NCI-H2196 (cell line): Measurements from ENCODE around the gene NUDT12.
A peak's percentile ranks its signal among the peaks of the same experiment; 100 is the strongest.

ENCODE experiments used
- DNase-seq: peaks from one replicate; lab custom pipeline; 2025; ENCODE audit not compliant: unreplicated experiment; lab: John Stamatoyannopoulos, UW

The NUDT12 gene

DNA sequence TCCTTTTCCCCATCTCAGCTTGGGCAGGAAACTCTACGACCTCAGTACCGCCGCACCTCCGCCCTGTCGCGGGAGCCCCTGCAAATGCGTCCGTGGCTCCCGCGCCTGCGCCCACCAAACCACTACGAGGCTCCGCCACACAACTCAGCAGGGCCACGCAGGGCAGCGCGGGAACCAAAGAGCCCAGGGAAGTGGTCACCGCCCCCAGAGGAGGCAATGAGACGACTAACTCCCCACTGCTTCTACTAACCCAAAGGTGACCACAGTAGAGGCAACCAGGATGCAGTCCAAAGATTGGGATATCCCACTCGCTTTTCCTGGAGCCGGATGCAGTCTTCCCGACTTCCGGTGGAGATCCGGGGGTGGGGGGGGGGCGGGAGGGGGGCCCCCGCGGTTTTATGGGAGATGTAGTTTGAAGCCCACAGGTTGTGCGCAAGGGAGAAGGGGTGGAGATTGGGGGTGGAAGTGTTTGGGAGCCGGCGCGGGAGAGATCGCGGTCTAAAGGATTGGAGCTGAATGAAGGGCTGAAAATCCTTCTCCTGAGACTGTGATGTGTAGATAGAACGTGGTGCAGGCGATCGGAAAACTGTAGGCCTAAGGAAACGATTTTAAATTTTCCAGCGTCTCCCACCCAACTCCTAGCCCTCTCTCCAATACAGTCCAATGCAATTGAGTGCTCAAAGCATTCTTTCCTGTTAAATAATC, at the start of gene NUDT12:
NUDT12 (minus strand) TSS at position 337 of the 705 bp plus-strand sequence. CDS start 2,541 bp downstream, outside the sequence.
- DNase-seq: peak; percentile 71

DNA sequence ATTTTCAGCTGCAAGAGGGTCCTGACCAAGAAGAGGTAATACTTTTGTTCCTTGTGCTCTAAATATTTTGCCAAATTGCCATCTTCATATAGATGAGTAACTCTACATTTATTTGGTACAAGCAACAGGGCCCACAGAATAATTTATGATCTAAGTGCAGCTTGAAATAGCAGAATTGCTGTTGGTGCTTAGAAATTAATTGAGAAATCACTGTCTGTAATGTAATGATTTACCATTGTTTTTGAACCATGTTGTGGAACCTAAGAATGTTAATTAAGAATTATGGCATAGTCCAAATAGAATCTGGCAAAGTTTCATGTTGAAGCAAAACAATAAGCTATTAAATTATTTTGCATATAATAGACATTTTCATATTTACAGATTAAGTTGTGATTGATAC, 44.8 kb upstream of the NUDT12 start:
- DNase-seq: no peak

DNA sequence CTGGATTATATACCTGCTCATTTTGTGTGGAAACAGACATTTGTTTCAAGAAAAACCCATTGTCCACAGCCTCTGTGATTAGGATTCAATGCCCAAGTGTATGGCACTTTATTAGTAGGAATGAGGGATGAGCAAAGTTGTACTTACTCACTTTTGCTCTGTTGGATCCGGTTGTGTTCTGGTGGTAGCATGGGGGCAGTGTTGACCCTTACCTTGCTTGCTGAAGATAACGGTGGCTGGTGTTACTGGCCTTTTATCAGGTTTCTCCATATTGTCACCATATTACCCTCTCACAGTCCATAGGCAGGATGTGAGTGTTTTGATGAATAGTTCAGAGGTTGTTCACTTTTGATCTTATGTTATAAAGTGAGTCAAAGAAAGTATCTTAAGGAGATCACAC, 42.7 kb upstream of the NUDT12 start:
- no peak for DNase-seq

DNA sequence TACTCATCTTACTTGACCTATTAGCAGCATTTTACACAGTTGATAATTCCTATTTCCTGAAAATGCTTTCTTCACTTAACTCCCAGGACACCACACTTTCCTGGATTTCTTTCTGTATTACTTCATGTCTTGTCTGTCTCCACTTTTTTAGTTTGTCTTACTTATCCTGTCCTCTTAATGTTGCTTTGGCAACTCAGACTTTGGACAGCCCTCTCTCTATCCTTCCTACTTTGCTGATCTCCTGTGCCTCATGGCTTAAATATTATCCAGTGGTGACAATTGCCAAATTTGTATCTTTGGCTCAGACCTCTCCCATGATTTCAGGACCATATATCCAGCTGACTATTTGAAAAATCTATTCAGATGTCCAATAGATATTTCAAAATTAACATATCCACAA, 39.8 kb upstream of the NUDT12 start:
- DNase-seq: no peak

DNA sequence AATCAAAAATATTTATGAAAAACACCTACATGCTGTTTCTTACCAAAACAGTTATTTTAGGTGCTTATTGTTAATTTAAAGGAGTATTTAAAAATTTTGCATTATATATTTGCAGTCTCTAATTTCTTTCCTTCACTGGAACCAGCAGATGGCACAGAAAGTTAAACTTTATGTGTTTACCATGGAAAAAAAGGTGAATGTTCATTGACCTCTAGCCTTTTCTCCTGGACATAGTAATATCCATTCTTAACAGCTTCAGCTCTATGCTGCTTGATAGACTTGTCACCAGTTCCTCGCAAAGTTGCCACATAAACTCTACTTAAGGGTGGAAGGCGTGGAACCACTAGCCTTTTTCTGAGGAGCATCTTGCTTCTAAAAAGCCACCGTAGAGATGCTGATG, 38.7 kb upstream of the NUDT12 start:
- no peak for DNase-seq

DNA sequence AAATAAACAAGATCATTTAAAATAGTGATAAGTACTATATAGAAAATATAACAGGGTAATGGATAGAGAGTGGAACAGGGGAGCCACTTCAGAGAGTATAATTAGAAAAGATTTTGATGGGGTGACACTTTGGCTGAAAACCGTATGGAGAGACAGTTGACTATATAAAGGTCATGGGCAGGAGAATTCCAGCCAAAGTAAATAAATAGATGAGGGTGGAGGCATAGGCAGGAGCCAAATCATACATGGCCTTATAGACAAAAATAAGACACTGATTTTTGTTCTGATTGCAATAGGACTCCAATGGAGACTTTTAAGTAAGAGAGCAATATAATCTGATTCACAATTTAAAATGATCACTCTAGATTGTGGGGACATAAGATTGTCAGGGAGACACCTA, 37.5 kb upstream of the NUDT12 start:
- no peak for DNase-seq

DNA sequence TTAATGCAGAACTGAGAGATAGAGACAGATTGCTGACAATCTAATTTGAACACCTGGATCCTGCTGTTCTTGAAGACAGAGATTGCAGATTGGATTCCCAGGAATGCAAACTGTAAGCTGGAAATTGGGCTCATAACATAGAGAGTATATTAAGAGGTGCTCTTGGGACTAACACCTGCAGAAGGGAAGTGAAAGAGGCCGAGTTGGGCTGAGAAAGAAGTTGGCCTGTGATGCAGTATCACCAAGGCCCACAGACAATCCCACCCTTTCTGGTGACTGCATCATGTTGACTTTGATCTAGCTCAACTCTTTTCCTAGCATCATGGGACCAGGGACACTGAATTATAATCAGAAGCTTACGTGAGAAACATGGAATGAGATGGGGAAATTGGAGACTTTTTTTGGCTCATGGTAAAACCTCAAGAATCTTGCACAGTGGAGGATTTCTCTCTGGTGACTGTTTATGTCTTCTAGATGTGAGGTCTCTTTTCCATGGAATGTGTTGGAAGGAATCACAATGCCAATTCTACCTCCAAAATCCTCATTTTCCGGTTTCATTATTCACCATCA, 36.5 kb upstream of the NUDT12 start:
- no peak for DNase-seq

DNA sequence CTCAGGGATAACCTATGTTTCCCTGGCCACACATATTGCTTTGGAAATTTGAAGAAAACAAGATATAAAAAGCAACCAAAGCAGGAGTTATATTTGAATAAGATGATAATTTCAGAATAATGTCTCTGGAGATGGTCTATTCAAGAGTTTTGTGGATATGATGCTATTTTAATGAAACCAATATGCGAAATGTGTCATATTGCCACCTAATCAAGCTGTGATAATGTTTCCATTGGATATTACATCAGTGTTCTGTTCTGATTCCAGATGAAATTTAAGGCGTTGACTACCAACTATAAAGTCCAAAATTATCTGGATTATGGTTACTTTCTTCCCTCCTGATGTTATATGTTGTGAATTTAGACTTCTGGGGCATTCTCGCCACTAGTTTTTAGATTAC, 27.6 kb upstream of the NUDT12 start:
- no peak for DNase-seq

DNA sequence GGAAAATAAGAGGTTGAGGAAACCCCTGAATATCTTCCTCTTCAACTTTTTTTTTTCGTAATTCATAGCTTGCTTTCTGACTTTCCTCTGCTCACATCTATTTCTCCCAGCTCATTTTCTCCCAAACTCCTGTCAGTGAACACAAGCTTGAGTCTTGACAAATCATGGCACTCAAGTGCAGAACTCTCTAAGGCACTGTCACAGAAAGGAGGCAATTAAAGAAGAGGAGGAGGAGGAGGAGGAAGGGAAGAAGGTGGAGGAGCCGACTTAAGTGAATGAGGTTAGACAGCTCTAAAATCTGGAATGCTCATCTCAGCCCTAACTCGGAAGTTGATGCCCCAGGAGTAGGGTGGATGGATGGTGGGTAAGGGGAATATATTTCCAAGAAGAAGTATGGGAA, 27.2 kb upstream of the NUDT12 start:
- DNase-seq: no peak

DNA sequence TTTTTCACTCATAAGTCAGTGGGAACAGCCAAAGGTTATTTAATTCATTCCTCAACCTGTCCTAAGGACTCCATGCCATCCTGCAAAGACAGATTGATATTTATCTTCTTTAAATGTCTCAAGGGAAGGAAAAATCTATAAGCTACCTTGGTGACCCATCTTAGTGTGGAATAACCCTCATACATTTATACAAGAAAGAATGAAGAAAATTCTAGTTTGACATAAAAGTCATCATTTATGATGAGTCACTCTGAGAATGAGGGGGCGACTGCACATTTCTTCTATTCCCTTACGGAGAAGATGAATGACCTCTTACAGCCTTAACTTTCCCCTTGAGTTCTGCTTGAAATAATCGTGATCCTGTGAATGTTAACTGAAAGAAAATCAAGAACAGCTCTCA, 26.8 kb upstream of the NUDT12 start:
- DNase-seq: no peak

DNA sequence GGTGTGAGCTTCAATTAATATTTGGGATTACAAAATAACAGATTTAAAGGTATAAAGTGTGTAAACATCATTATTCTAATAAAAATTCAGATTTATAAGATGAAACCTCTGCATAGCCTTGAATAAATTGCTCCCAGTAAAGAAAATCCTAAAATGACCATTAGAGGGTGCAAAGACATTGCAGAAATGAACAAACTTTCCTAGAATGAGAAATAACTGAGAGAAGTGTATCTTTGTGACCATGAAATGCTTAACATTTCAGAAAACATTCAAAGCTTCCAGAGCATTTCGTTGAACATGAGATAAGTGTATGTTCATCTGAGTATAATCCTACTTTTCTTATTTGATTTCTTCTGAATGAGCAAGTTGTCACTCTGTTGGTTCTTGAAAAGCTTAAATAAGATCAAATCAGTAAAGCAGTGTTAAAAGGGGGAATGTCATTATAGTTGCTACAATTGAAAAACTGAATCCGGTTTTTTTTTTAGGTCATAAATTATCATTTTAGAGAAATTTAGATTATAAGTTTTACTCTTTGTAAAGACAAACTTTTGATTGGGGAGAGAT, 24.7 kb upstream of the NUDT12 start:
- DNase-seq: peak; percentile 14

DNA sequence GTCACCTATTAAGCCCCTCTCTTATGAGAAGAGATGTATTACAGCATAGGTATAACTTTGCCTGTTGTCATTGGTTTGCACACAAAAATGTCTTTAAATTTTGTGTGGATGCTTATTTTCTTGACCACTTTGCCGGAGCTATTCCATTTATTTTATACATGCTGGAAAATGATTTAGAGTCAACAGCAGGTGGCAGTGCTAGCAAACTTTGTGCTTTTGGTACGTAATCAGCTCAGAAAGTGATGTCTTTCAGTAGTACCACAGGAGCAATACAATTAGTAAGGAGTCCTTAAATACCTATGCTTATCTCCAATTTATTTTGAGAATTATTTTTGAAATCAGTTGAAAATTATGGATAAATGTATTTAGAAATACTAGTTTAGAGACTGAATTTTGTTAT, 19.8 kb upstream of the NUDT12 start:
- DNase-seq: peak; percentile 31

DNA sequence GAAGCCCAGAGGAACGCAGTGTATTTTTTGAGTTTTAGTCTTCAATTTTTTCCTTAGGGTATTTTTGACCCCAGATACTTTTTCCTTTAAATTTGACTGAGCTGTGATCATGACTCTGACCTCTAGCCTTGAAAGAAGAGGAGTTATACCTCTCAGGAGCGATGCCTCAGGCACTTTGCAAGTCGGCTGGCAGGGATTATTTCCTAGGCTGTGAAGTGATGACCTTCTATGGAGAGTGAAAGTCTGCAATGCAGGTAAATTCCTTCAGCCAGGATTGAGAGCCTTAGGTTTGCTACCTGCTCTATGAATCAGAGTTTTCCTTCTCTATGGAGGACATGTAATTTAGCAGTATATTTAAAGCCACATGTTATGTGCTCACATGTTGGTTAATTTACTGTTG, 10.8 kb upstream of the NUDT12 start:
- DNase-seq: no peak

DNA sequence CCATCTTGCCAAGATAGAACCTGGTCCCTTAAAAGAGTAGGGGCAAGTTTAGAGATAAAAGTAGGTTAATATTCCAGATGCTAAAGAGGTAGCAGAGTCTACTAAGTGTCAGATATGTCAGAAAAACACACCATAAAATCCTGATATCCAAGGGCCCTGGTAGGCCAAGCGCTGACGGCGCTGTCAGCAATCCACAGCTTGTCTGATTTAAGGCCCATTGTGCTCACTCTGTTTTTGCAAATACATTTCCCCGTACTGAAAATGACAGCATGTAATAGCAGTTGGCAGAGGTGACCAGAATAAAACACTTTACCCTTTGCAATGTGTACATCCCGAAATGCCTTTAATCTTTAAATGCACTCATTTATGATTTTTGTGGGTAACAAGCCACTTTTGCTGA, 9.9 kb upstream of the NUDT12 start:
- DNase-seq: no peak

DNA sequence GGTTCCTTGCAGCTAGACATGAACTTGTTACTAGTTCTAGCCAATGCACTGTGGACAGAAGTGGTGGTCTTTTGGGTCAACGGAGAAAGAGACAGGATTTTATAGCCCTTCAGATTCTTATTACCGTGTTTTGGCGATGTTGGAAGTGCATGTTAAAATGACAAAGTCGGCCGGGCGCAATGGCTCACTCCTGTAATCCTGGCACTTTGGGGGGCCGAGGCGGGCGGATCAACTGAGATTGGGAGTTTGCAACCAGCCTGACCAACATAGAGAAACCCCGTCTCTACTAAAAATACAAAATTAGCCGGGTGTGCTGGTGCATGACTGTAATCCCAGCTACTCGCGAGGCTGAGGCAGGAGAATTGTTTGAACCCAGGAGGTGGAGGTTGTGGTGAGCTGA, 9.1 kb upstream of the NUDT12 start:
- DNase-seq: no peak

DNA sequence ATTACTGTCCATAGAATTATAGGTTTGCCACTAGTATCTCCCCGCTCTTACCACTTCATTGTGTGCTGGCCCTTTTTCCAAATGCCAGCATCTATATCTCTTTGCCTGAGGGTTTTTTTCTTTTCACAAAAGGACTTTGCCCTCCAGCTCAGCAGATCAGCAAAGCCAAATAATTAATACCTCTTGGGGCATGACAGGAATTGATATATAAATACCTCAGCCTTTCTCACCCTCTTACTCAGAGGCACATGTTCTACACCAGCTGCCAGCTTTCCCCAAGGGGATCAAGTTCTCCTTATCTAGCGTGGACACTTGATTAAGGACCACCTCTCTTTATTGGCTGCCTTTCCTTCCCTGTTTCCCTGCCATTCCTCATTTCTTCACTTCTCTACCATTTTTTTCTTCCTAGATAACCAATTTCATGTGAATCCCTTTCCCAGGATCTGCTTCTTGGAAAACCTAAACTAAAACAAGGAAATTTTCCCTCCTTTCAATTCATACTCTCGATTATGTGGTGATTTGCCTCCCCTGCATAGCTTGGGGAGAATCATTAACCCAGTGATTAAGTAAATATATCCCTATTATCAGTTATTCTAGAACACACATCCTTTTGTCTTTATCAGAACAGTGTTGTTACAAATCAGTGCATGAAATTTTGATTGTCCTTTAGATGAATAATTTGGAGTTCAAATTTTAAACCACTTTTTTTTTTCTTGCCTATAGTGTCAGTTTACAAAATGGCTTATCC, 6.9 kb upstream of the NUDT12 start:
- no peak for DNase-seq

DNA sequence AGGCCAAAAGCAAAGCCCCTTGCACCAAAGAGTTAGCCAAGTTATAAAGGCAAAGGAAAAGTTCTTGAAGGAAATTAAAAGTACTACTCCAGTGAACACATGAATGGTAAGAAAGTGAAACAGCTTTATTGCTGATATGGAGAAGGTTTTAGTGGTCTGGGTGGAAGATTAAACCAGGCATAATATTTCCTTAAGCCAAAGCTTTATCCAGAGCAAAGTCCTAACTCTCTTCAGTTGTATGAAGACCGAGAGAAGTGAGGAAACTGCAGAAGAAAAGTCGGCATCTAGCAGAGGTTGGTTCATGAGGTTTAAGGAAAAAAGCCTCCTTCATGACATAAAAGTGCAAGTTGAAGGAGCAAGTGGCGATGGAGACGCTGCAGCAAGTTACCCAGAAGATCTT, 3.1 kb upstream of the NUDT12 start:
- no peak for DNase-seq

DNA sequence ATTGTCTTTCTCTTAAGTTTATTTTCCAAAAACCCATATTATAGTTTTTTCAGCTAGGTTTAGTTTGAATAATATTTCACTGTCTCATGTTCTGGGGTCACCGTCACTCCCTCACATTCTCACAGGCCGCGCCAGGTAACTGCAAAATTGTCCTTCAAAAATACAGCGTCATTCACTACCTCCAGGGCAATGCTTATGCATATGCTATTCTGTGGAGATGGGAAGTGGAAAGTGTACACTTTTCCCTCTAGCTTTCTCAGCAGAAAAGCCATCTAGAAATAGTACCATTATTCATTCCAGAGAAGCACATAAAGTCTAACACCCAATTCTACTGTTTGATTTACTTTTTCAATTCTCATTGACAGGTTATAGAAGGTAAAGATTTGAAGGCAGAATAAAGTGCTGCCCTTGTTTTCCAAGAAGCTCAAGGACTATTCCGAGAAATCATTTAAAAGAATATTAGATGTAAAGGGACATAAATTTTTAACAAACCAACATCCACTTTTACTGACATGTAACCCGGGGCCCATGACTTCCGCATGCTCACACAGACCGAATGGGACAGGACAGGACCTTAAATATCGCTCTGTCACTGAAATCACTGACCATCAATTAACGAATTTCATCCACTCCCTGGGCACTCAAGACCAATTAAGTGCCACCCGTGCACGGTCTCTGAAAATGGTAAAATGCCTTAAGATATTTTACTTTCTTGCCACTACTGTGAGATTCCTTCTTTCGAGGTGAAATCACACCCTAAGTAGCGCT, 720 bp downstream of the NUDT12 start:
- no peak for DNase-seq

DNA sequence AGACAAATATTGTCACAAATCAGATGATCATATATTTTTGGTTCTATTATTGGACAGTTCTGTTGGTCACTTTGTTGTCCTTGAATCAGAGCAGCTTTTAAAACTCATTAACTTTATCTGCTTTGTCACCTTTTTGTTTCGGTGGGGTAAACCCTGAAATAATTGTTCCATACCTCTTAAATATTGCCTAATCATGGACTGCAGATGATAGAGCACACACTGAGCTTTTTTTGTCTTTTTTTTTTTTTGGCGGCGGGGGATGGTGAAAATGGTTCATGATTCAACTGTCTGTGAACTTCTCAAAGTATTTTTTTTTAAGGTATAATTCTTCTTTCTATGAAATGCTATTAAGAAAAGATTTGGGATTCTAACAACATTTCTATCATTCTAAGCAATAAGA, 1.8 kb downstream of the NUDT12 start:
- DNase-seq: no peak

DNA sequence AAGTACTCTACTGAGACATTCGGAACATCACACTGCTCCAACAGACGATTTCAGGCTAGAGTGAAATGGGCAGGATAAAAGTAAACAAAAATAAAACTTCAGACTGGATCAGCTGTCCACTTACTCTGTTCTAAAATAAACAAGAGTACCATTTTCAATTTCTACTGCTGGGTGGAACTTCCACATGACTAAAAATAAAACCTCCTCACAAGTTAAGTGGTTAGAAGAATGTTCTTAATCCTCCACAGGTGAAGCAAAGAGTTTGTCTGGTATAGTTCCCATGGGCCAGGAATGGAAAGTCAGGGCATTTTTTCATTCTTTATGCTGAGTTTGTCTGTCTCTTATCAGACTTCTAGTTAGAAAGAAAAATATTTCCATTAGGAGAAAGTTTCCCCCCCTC, 15.7 kb downstream of the NUDT12 start:
- DNase-seq: no peak

DNA sequence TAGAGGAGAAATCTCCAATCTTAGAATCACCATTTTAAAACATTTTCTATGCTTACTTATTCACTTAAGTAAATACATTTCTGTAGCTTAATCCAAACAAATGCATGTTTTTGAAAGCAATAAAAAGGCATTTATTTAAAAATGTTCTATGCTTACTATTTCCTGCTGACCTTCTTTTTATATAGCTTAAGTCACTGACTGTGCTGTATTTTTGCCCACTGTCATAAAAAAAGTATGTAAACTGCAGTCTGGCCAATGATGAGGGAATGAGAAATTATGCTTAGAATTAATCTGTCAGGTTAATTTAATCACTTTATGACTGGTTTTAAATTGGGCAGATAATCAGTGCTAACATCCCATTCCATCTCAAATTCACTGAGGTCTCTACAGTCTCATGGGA, 20.1 kb downstream of the NUDT12 start:
- no peak for DNase-seq
